ENCODE results near the gene CACNG1.

GRCh38 chr17:67093348-67093747, 49.0 kb downstream of the CACNG1 start:
- TF ChIP-seq REST (IDR thresholded peaks at IDR 0.05; ENCODE audit: low read depth, low read length) (no peak), TAF1 (IDR thresholded peaks at IDR 0.05; ENCODE audit: borderline replicate concordance, low read depth, low read length) (no peak)
